GM18868 (cell line): ENCODE data around the gene ENPP3.
"Not testable (repeated sequence)": the region's sequence is repeated elsewhere in the genome, so short reads cannot be mapped to it uniquely, and the experiment has no call there.

ENCODE experiments used
- ATAC-seq: cut with Tn5 transposase; IDR thresholded peaks from one replicate; pipeline ENCODE4 v1.9.1; 2021; ENCODE audit warnings: mild to moderate bottlenecking, moderate library complexity; ENCODE audit not compliant: unreplicated experiment

Gene ENPP3

DNA sequence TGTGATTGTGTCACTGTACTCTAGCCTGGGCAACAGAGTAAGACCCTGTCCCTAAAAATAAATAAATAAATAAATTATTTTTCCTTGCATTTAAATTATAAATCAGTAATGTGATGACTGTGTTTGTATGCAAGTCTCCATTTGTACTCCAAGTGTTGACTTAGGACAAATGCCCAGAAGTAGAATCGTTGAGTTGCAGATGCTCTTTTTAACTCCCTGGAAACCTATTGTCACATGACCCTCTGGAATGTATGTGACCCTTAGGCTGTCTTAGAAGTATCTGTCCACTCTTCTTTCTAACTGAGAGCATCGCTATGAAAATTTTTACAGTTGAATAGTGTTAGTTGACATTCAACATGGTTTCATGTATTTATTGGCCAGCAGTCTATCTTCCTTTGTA is 45.3 kb downstream of the ENPP3 start:
- ATAC-seq, result no peak

DNA sequence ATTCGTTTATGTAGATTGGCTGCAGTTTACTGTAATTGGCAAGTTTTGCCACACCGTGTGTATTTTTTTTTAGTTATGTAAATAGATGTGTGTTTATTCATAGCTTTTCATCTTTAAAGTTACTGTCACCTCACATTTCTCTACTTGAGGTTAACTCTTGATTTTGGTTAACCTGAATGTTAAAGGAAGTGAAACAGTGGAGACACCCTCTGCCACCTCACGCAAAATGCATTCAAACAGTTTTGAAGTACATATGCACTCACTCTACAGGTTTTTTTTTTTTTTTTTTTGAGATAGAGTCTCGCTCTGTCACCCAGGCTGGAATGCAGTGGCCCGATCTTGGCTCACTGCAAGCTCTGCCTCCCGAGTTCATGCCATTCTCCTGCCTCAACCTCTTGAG is 46.4 kb downstream of the ENPP3 start:
- peak; percentile 80 for ATAC-seq

- ATAC-seq, result peak; percentile 77
These were observed 48.2 kb downstream of the ENPP3 start for GRCh38 chr6:131685266-131685780.

- ATAC-seq, result no peak
These were observed 49.9 kb downstream of the ENPP3 start for GRCh38 chr6:131687022-131687421.

- peak; percentile 62 for ATAC-seq
These were observed 51.2 kb downstream of the ENPP3 start for GRCh38 chr6:131688286-131688685.

- ATAC-seq, result no peak
These were observed 54.9 kb downstream of the ENPP3 start for GRCh38 chr6:131692031-131692430.

GRCh38 chr6:131692589-131692988 is 55.5 kb downstream of the ENPP3 start:
- no peak for ATAC-seq

- no peak for ATAC-seq
These were observed 56.3 kb downstream of the ENPP3 start for GRCh38 chr6:131693384-131693783.

- peak; percentile 94 for ATAC-seq
These were observed 57.8 kb downstream of the ENPP3 start for GRCh38 chr6:131694832-131695426.

DNA sequence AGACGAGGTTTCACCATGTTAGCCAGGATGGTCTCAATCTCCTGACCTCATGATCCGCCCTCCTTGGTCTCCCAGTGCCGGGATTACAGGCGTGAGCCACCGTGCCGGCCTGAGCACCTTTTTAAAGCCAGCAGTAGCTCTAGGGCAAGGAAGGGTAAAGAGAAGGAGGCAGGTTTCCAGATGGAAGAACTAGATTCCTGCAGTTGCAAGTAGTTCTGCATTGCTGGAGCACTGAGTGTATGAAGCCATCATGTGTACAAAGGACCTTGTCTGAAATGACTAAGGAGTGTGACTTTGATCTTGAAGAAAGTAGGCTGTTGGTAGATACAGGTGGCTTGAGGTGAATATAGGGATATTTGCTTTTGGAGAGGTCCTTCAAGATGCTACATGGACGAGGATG is 59.9 kb downstream of the ENPP3 start:
- ATAC-seq, result no peak

DNA sequence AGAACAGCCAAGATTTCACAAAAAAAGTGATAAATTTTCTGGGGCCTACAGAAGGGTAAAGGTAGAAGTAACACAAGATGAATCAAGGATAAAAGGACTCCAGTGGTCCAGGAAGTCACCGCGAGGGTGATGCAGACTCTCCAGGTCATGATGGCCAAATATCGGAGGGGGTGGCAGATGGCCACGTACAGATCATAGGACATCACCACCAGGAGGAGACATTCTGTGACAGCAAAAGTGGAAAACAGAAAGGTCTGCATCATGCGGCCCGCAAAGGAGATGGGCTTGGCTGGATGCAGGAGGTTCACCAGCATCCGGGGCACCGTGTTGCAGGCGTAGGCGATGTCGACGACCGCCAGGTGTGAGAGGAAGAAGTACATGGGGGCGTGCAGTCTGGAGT is 63.7 kb downstream of the ENPP3 start:
- not testable (repeated sequence) for ATAC-seq

DNA sequence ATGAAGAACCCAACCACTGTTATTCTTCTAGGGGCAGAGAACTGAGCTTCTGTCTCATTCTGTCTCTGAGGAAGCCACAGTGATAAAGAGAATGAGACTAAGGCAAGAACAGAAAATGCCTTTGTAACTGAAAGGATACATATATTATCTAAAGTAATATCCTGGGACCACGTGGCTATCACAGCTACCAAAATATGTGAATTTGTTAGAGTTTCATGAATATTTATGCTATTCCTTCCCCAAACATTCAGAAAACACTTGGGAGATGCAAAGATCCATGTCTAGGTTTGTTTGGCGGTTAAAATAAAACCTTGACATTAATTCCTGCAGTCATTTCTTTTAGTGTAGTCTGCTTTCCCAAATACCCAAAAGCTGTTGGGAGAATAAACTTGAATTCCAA is 66.8 kb downstream of the ENPP3 start:
- ATAC-seq, result not testable (repeated sequence)

DNA sequence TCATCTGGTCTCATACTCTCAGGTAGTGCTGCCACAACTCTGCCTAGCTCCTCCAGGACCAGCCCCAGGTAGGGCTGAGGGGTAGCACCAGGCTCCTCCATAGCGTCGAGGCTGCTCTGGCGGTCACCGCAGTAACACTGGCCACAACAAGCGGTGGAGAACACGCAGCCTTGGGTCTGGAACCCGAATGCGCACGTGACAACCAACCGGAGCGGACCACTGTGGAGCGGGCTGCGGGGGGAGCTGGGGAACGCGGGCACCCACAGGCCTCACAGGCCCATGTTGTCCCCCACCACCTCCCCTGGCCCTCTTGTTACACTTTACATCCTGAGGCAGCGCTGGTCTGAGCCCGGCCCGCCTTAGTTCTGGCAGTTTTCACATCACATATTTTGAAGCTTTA is 73.8 kb downstream of the ENPP3 start, which contains the start of gene CTAGE9:
TSS of gene CTAGE9 (minus strand) at position 101 of the 400 bp plus-strand sequence. CDS start at position 101, 0 bp downstream.
- not testable (repeated sequence) for ATAC-seq

DNA sequence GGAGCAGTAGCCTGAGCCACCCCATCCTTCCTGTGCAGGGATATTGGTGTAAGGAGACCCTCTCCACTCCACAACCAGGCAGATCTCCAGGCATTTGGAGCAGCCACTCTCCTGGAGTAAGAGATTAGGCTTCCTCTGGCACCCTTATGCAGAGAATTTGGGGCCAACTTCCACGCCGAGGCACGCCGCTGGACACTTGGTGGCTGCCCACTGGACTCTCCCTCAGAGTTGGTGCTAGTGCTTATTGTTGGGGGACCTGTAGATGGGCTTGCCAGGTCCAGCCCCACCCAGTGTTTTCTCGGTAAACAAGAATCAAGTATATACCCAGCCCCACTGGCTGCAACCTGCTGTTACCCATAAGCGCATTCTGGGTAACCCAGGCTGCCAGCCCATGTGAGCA is 78.5 kb downstream of the ENPP3 start:
- ATAC-seq, result peak; percentile 74

DNA sequence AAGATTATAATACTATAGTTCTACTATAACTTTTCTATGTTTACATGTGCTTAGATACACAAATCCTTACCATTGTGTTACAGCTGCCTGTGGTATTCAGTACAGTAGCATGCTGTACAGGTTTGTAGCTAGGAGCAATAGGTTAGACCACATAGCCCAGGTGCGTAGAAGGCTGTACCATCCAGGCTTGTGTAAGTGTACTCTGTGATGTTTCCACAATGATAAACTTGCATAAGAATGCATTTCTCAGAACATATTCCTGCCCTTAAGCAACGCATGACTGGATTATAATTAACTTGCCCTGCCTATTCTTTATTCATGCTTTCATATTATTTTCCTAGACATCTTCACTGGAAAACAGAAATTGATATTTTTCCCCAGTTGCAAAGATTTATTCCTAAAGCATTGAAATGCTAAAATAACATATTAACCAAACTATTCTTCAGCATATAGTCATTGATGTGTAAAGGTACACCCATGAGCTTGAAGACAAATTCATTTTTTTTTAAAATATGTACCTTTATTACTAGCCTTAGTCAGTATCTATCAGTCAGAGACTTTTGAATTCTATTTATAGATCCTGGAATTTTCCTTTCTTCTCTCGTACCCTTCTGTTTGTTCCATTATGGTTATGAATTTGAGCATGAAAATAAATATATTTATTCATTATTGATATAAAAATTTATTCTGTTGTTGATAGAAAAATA is 80.9 kb downstream of the ENPP3 start:
- ATAC-seq, result no peak

DNA sequence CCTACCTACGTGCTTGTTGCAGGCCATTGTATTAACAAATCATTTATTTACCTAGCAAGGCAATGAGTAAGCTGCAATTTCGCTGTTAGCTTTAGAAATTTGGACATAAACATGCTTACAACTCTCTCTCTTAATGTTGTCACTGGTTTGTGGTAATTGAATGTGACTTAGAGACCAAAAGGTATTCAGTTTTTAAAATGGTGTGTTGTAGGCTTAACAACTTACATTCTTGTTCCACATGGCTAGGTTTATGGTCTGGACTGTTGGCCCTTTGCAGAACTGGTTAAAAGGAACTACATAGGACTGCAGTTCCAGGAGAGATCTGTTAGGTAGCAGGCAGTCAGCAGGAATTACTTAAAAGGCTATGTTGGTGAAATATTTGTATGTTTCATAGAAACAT is 84.1 kb downstream of the ENPP3 start:
- ATAC-seq, result no peak

DNA sequence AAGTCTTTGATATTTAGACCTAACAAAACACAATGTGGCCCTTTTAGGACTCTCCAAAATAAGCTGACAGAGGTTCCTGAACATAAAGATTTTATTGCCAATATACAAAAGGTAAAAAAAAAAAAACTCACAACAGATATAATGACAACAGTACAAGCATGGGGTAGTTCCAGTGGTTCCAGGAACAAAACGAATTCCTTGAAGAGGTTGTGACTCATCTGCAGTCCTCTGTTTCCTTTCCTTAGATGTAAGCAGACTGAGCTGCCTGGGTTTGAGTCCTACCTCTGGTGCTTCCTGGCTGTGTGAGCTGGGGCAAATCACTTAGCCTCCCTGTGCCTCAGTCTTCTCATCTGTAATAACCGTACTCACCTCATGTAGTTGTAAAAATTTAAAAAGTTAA is 87.0 kb downstream of the ENPP3 start:
- ATAC-seq, result no peak

- ATAC-seq, result no peak
These were observed 90.4 kb downstream of the ENPP3 start for GRCh38 chr6:131727467-131727866.

DNA sequence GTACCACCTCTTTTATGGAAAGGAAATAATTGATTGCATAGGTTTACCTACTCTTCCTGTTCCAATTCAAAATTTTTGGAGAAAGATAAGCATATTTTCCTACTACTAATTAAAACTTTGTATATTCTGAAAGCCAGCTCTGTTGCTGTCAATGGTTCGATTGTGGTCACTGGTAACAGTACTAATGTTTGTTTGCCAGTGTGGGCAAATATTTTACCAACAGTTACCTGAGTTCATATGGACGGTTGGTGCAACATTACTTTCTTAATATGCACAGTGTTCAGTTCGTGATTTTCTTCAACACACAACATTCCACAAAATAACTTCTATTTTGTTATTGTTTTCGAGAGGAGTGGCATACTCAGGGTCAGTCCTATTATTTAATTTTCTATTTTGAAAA is 90.8 kb downstream of the ENPP3 start:
- no peak for ATAC-seq

DNA sequence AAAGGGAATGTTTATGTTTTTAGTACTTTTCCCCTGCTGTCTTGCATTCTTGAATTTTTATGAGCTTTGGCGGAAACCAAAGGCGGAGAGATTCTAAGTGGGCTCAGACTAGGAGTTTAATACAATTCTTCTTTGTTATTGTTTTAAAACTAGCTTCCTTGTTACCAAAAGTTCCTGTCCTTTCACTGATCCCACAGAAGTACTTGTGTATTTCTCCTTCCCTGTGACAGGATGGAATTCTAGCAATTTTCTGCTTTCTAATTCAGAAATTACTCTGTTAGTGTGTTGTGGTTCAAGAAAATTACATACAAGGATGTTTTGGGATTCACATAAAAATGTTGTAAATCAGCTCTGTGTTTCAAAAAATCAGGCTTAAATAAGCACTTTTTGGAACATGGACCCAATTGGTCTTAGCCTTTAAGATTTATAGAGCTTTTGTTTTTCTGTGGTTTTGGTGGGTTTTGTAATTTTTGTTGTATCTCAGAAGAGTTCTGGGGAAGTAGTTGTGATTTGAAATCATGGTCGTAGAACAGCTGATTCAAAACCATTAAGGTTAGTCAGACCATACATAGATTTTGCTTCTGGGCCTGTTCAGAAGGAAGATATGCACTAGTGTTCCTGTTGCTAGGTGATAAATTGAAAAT is 91.3 kb downstream of the ENPP3 start:
- no peak for ATAC-seq

GRCh38 chr6:131729550-131729949 is 92.4 kb downstream of the ENPP3 start:
- no peak for ATAC-seq

GRCh38 chr6:131730264-131730663 is 93.2 kb downstream of the ENPP3 start:
- no peak for ATAC-seq
